GM12878 (cell line): Measurements from ENCODE around the gene MEOX1. TPM values are rescaled to one million over a fixed set of nuclear protein-coding genes. Genes with fewer than 3 reads are reported as not detected.

Experiments used
- ATAC-seq: fragments of 200-7000 bp; cut with Tn5 transposase; 3 replicates; pipeline ENCODE4 v1.9.1; 2020; ENCODE audit warnings: mild to moderate bottlenecking, moderate library complexity
- BruUV-seq: library from RNA; stranded (reverse); fragments of 400-500 nt; replicated peaks from 2 replicates; lab custom pipeline; 2021; lab: Mats Ljungman, UMichigan
- CTCF ChIA-PET: fragments of 300-600 bp; sonication (Branson Sonifier 250); formaldehyde crosslinking; extraction: SDS; loops from one replicate; lab custom pipeline; 2021; ENCODE audit warnings: inconsistent platforms; lab: Yijun Ruan, JAX
- POLR2A ChIA-PET: fragments of 350-600 bp; formaldehyde crosslinking; extraction: SDS; loops from one replicate; lab custom pipeline; 2021; ENCODE audit warnings: inconsistent platforms; lab: Charles Lee
- RAD21 ChIA-PET: fragments of 300-600 bp; sonication (Branson Sonifier 250); formaldehyde crosslinking; loops from one replicate; lab custom pipeline; 2023; ENCODE audit warnings: antibody characterized with exemption; ENCODE audit not compliant: unreplicated experiment; lab: Charles Lee
- SMC1A ChIA-PET: fragments of 300-600 bp; sonication (Branson Sonifier 250); formaldehyde crosslinking; loops from one replicate; lab custom pipeline; 2023; ENCODE audit not compliant: unreplicated experiment, uncharacterized antibody; lab: Charles Lee
- DNase-seq: peaks from one replicate; pipeline ENCODE4 v3.0.0-alpha.2; 2011; ENCODE audit warnings: low read depth, low spot score
- FAIRE-seq: peaks from 3 replicates; lab custom pipeline; 2011; peaks lifted over from hg19 to GRCh38; lab: Jason Lieb, UNC
- H2AFZ ChIP-seq: 2 replicates; pipeline ENCODE4 v1.6.0; 2011; ENCODE audit warnings: low read depth, low read length, control low read depth; ENCODE audit not compliant: control insufficient read depth
- H3K27ac ChIP-seq: 2 replicates; pipeline ENCODE4 v1.5.1; 2011; ENCODE audit warnings: control low read depth; ENCODE audit not compliant: control insufficient read depth, insufficient read depth
- H3K27me3 ChIP-seq, 2 experiments: replicated peaks in 1 of 2; 2 replicates each; pipeline versions ENCODE4 v1.6.0 to v1.6.1; 2011; ENCODE audit warnings: low read length in 1 of 2; ENCODE audit not compliant: control insufficient read depth in 2 of 2, insufficient read depth in 2 of 2
- H3K36me3 ChIP-seq, 2 experiments: 2 replicates each; pipeline ENCODE4 v1.5.1; 2011; ENCODE audit warnings: low read length in 1 of 2; ENCODE audit not compliant: control insufficient read depth in 2 of 2, insufficient read depth in 2 of 2
- H3K4me1 ChIP-seq: 2 replicates; pipeline ENCODE4 v1.6.1; 2011; ENCODE audit warnings: mild to moderate bottlenecking, low read length, moderate library complexity, mixed read lengths; ENCODE audit not compliant: control insufficient read depth, insufficient read depth
- H3K4me2 ChIP-seq: 2 replicates; pipeline ENCODE4 v1.6.0; 2011; ENCODE audit warnings: control low read depth; ENCODE audit not compliant: control insufficient read depth, insufficient read depth
- H3K4me3 ChIP-seq: fragments of 200-600 bp; sonication (generic); 2 replicates; pipeline ENCODE4 v1.5.1; 2016
- H3K79me2 ChIP-seq: 2 replicates; pipeline ENCODE4 v1.6.0; 2011; ENCODE audit warnings: low read length; ENCODE audit not compliant: control insufficient read depth, insufficient read depth
- H3K9ac ChIP-seq: 2 replicates; pipeline ENCODE4 v1.8.0; 2011; ENCODE audit warnings: low read length, control low read depth, mixed read lengths; ENCODE audit not compliant: control insufficient read depth, insufficient read depth
- H3K9me3 ChIP-seq: replicated peaks from 3 replicates; pipeline ENCODE4 v1.5.1; 2011; ENCODE audit warnings: mild to moderate bottlenecking, low read length; ENCODE audit not compliant: control insufficient read depth, insufficient read depth
- H4K20me1 ChIP-seq: 2 replicates; pipeline ENCODE4 v1.6.0; 2011; ENCODE audit not compliant: control insufficient read depth, insufficient read depth
- ATF3 ChIP-seq: IDR thresholded peaks from 2 replicates; pipeline ENCODE4 v1.6.1; 2011; ENCODE audit warnings: low read depth, mild to moderate bottlenecking, low read length, moderate library complexity, borderline replicate concordance; ENCODE audit errors: extremely low read depth
- ETV6 ChIP-seq, 2 experiments: fragments of 450-650 bp in 1 of 2; IDR thresholded peaks in 1 of 2; conservative IDR thresholded peaks in 1 of 2; 2 replicates each; pipeline ENCODE4 v1.6.1; 2014; ENCODE audit warnings: antibody characterized with exemption in 1 of 2, borderline replicate concordance in 1 of 2, low read depth in 1 of 2, mild to moderate bottlenecking in 1 of 2, moderate library complexity in 1 of 2
- IKZF1 ChIP-seq: fragments of 450-650 bp; conservative IDR thresholded peaks from 2 replicates; pipeline ENCODE4 v1.6.1; 2017; ENCODE audit warnings: antibody characterized with exemption, mild to moderate bottlenecking
- MTA2 ChIP-seq: fragments of 450-650 bp; IDR thresholded peaks from 2 replicates; pipeline ENCODE4 v1.6.1; 2016; ENCODE audit warnings: low read depth, mild to moderate bottlenecking, moderate library complexity
- MYC ChIP-seq: IDR thresholded peaks from 2 replicates; pipeline ENCODE4 v1.6.1; 2011; ENCODE audit warnings: mild to moderate bottlenecking, low read length, moderate library complexity, inconsistent platforms; ENCODE audit not compliant: insufficient read depth, insufficient replicate concordance, insufficient read length, severe bottlenecking
- NBN ChIP-seq: fragments of 450-650 bp; IDR thresholded peaks from 2 replicates; pipeline ENCODE4 v1.6.1; 2016
- NFYA ChIP-seq: IDR thresholded peaks from 2 replicates; pipeline ENCODE4 v1.6.1; 2011; ENCODE audit warnings: low read depth, mild to moderate bottlenecking, low read length, improper control_type of control experiment, borderline replicate concordance
- ZNF622 ChIP-seq: fragments of 450-650 bp; IDR thresholded peaks from 2 replicates; pipeline ENCODE4 v1.6.1; 2017; ENCODE audit warnings: mild to moderate bottlenecking, inconsistent platforms
- ZZZ3 ChIP-seq: IDR thresholded peaks from 2 replicates; pipeline ENCODE4 v1.6.1; 2011; ENCODE audit warnings: low read depth; ENCODE audit not compliant: control insufficient read depth, insufficient read length
- in situ Hi-C: fragments of 300-500 bp; cut with MboI; formaldehyde crosslinking; loops from 9 replicates; pipeline ENCODE4 v1.14.3; 2018; ENCODE audit warnings: mixed read lengths
- intact Hi-C: fragments of 100-400 bp; cut with micrococcal nuclease; formaldehyde crosslinking; loops from one replicate; pipeline ENCODE4 v1.14.2; 2022; ENCODE audit not compliant: unreplicated experiment
- polyA plus RNA-seq, 11 experiments: library from polyadenylated mRNA; depleted of rRNA in 4 of 11; unstranded in 6 of 11; stranded (reverse) in 5 of 11; fragments of >200 nt; fragmentation: Nextera tagmentation in 4 of 11; fragmentation: Illumina TruSeq in 1 of 11; extraction: Ambion mirVana in 4 of 11; extraction: Trizol in 1 of 11; gene quantifications; 1 replicate in 1 of 11; 2 replicates in 10 of 11; pipeline versions ENCODE4 v1.2.1 to v1.2.3, GENCODE V29; 2011 to 2016; ENCODE audit warnings: inconsistent platforms in 2 of 11, missing spikeins in 2 of 11, low read depth in 1 of 11
- total RNA-seq, 4 experiments: library from RNA; depleted of rRNA in 3 of 4; stranded (reverse); fragments of >200 nt in 3 of 4; fragmentation: Illumina TruSeq in 1 of 4; extraction: Trizol in 1 of 4; gene quantifications; 2 replicates each; pipeline versions ENCODE4 v1.2.1 to v1.2.3, GENCODE V29; 2013 to 2021

Gene MEOX1
- total and polyA plus RNA-seq, 10 of the 15 experiments (the other 5 are each of a cell fraction or from before 2014, with no cell fraction given), result 0.19 to 9.4 (median 0.46) TPM

GRCh38 chr17:43625606-43626005 lies 36.1 kb downstream of the MEOX1 start:
- no TSS peak for BruUV-seq
- ChIA-PET SMC1A (interaction anchor here (1.2 kb wide), 1 partner anchor 31 kb away, joined by 3 read pairs; no protein-coding TSS in a partner anchor), CTCF (interaction anchor here (1.7 kb wide), 1 partner anchor 15 kb away, joined by 3 read pairs; no protein-coding TSS in a partner anchor)
- no peak for DNase-seq
- ATAC-seq, result no peak
- TF ChIP-seq NFYA, result no peak
- no peak for TF ChIP-seq MTA2
- no peak for TF ChIP-seq NBN
- no peak for TF ChIP-seq ETV6 (conservative IDR thresholded peaks at IDR 0.05 in 1 of 2, IDR thresholded peaks at IDR 0.05 in 1 of 2; ENCODE audit: borderline replicate concordance in 1 of 2, low read depth in 1 of 2)
- TF ChIP-seq IKZF1, result no peak
- no peak for TF ChIP-seq ZZZ3
- TF ChIP-seq MYC, result no peak
- TF ChIP-seq ATF3, result no peak
- TF ChIP-seq ZNF622, result no peak
- TF ChIP-seq, all 136 proteins: peak for 0
- Histone ChIP-seq H3K4me3 (no peak overlapping the region), H2AFZ (no peak overlapping the region), H3K4me1 (no peaks in the 10 kb centered on the region), H3K27ac (no peak overlapping the region), H4K20me1 (no peaks in the 10 kb centered on the region), H3K9me3 (no peaks in the 10 kb centered on the region), H3K4me2 (no peak overlapping the region), H3K9ac (no peak overlapping the region), H3K27me3 (peaks cover 0 to 1% of the 10 kb centered on the region in 2 experiments; a peak in 1 of 4 replicates), H3K36me3 (no peaks in the 10 kb centered on the region), H3K79me2 (no peaks in the 10 kb centered on the region)
- FAIRE-seq, result no peak
- ChIA-PET POLR2A (no interaction called here), RAD21 (no interaction called here)
- in situ Hi-C loops (no loop called here), intact Hi-C loops (no loop called here)
